DND-41 (cell line): ENCODE results near the gene PRAC2.

Source experiments
- ATAC-seq: fragments of 200-7000 bp; cut with Tn5 transposase; 3 replicates; pipeline ENCODE4 v1.9.1; 2021; ENCODE audit warnings: low read depth; ENCODE audit not compliant: insufficient read depth
- DNase-seq: peaks from one replicate; pipeline ENCODE4 v3.0.0-alpha.2; 2020
- H2AFZ ChIP-seq: 2 replicates; pipeline ENCODE4 v1.6.0; 2012; ENCODE audit warnings: low read depth, low read length
- H3K27ac ChIP-seq: 2 replicates; pipeline ENCODE4 v1.5.1; 2012; ENCODE audit warnings: low read length, inconsistent platforms
- H3K27me3 ChIP-seq: fragments of 200-600 bp; sonication (generic); 2 replicates; pipeline ENCODE4 v1.6.0; 2012; ENCODE audit warnings: low read length, mild to moderate bottlenecking, inconsistent platforms; ENCODE audit not compliant: insufficient read depth, poor library complexity
- H3K36me3 ChIP-seq: 2 replicates; pipeline ENCODE4 v1.5.1; 2012; ENCODE audit warnings: low read length, inconsistent platforms; ENCODE audit not compliant: insufficient read depth
- H3K4me1 ChIP-seq: 2 replicates; pipeline ENCODE4 v1.5.1; 2012; ENCODE audit warnings: mild to moderate bottlenecking, low read length; ENCODE audit not compliant: insufficient read depth
- H3K4me2 ChIP-seq: 2 replicates; pipeline ENCODE4 v1.6.0; 2012; ENCODE audit warnings: mild to moderate bottlenecking, moderate library complexity, low read length, inconsistent platforms; ENCODE audit not compliant: insufficient read depth
- H3K4me3 ChIP-seq, 2 experiments: fragments of 200-600 bp in 1 of 2; shearing (Covaris generic) in 1 of 2; 2 replicates each; pipeline ENCODE4 v1.5.1; 2012 to 2016; ENCODE audit warnings: inconsistent platforms in 2 of 2, low read length in 2 of 2, mild to moderate bottlenecking in 2 of 2, low read depth in 1 of 2, moderate library complexity in 1 of 2
- H3K79me2 ChIP-seq: 2 replicates; pipeline ENCODE4 v1.6.0; 2012; ENCODE audit warnings: low read length, inconsistent platforms; ENCODE audit not compliant: insufficient read depth
- H3K9ac ChIP-seq: 2 replicates; pipeline ENCODE4 v1.6.0; 2012; ENCODE audit warnings: low read depth, mild to moderate bottlenecking, inconsistent platforms, low read length, moderate library complexity
- H3K9me3 ChIP-seq: 2 replicates; pipeline ENCODE4 v1.5.1; 2012; ENCODE audit warnings: low read length, moderate library complexity, mild to moderate bottlenecking, inconsistent platforms; ENCODE audit not compliant: insufficient read depth, severe bottlenecking
- H4K20me1 ChIP-seq: 2 replicates; pipeline ENCODE4 v1.6.0; 2012; ENCODE audit warnings: low read length; ENCODE audit not compliant: insufficient read depth
- CTCF ChIP-seq: IDR thresholded peaks from 2 replicates; pipeline ENCODE4 v1.5.1; 2012; ENCODE audit warnings: borderline replicate concordance, low read length, moderate library complexity, mild to moderate bottlenecking; ENCODE audit not compliant: poor library complexity, severe bottlenecking; ENCODE audit errors: extremely low read depth
- EZH2 ChIP-seq: IDR thresholded peaks from 3 replicates; pipeline ENCODE4 v1.6.1; 2012; ENCODE audit warnings: borderline replicate concordance, low read depth, mild to moderate bottlenecking, moderate library complexity, low read length, inconsistent platforms; ENCODE audit not compliant: severe bottlenecking

PRAC2 gene

GRCh38 chr17:48752399-48753288 is 29.7 kb downstream of the PRAC2 start:
- H3K79me2 ChIP-seq, result no peaks in the 10 kb centered on the region
- H3K9me3 ChIP-seq, result no peaks in the 10 kb centered on the region
- H3K4me3 ChIP-seq, result no peak overlapping the region
- H3K27ac ChIP-seq, result no peak overlapping the region
- ATAC-seq, result no peak
- no peak for TF ChIP-seq CTCF
- no peak for TF ChIP-seq EZH2
- H4K20me1 ChIP-seq, result peaks cover 4% of the 10 kb centered on the region; the same call in 1 of the 2 replicates
- no peak overlapping the region for H3K4me2 ChIP-seq
- DNase-seq, result no peak
- peaks cover 60% of the 10 kb centered on the region for H3K27me3 ChIP-seq
- H3K9ac ChIP-seq, result no peak overlapping the region
- no peak overlapping the region for H2AFZ ChIP-seq
- H3K36me3 ChIP-seq, result no peaks in the 10 kb centered on the region
- H3K4me1 ChIP-seq, result no peaks in the 10 kb centered on the region

GRCh38 chr17:48753794-48754499 is 31.0 kb downstream of the PRAC2 start:
- peaks cover 54% of the 10 kb centered on the region for H3K27me3 ChIP-seq
- H3K9me3 ChIP-seq, result no peaks in the 10 kb centered on the region
- H3K27ac ChIP-seq, result no peak overlapping the region
- H3K36me3 ChIP-seq, result no peaks in the 10 kb centered on the region
- H3K4me1 ChIP-seq, result no peaks in the 10 kb centered on the region
- no peak overlapping the region for H2AFZ ChIP-seq
- no peak overlapping the region for H3K9ac ChIP-seq
- no peak overlapping the region for H3K4me3 ChIP-seq
- TF ChIP-seq CTCF (no peak), EZH2 (no peak)
- H3K79me2 ChIP-seq, result no peaks in the 10 kb centered on the region
- H4K20me1 ChIP-seq, result peaks cover 4% of the 10 kb centered on the region; the same call in 1 of the 2 replicates
- no peak overlapping the region for H3K4me2 ChIP-seq
- DNase-seq, result no peak
- no peak for ATAC-seq

- Histone ChIP-seq H3K27ac (no peak overlapping the region), H3K9me3 (no peaks in the 10 kb centered on the region), H4K20me1 (peaks cover 4% of the 10 kb centered on the region; the same call in 1 of the 2 replicates), H3K4me1 (no peaks in the 10 kb centered on the region), H3K27me3 (peaks cover 47% of the 10 kb centered on the region), H3K4me3 (no peak overlapping the region), H3K79me2 (no peaks in the 10 kb centered on the region), H3K9ac (no peak overlapping the region), H3K36me3 (no peaks in the 10 kb centered on the region), H3K4me2 (no peak overlapping the region), H2AFZ (no peak overlapping the region)
- no peak for DNase-seq
- ATAC-seq, result no peak
- no peak for TF ChIP-seq EZH2
- TF ChIP-seq CTCF, result no peak
These were observed 31.7 kb downstream of the PRAC2 start for GRCh38 chr17:48754500-48755261.
